AG09309 (cell line): Measurements from ENCODE around the gene RCCD1.

Experiments
- DNase-seq: peaks from one replicate; pipeline ENCODE4 v3.0.0-alpha.2; 2010; ENCODE audit warnings: low read depth
- H3K4me3 ChIP-seq: 2 replicates; pipeline ENCODE4 v1.5.1; 2011; ENCODE audit warnings: mild to moderate bottlenecking, low read depth, low read length, moderate library complexity; ENCODE audit not compliant: control insufficient read depth
- CTCF ChIP-seq: IDR thresholded peaks from 2 replicates; pipeline ENCODE4 v1.5.1; 2011; ENCODE audit warnings: mild to moderate bottlenecking, low read depth, low read length, inconsistent platforms; ENCODE audit not compliant: insufficient read depth, control insufficient read depth; ENCODE audit errors: missing control alignments

Gene RCCD1

GRCh38 chr15:90994059-90994416 is 39.4 kb downstream of the RCCD1 start:
- DNase-seq = no peak
- TF ChIP-seq CTCF = no peak
- H3K4me3 ChIP-seq = peak overlapping the region; percentile 94

GRCh38 chr15:90994417-90995311 is 40.0 kb downstream of the RCCD1 start, which contains the start of gene PRC1:
Gene PRC1 (minus strand): TSS chr15:90994535. CDS start chr15:90994417, 118 bp downstream.
- TF ChIP-seq CTCF = no peak
- peak within 1 kb of the TSS; percentile 94 for H3K4me3 ChIP-seq
- peak; percentile 85 for DNase-seq

- no peak for TF ChIP-seq CTCF
- no peak for DNase-seq
- H3K4me3 ChIP-seq = no peak overlapping the region
These were observed 44.1 kb downstream of the RCCD1 start for GRCh38 chr15:90998737-90999136.

GRCh38 chr15:91001209-91001608 is 46.5 kb downstream of the RCCD1 start:
- no peak overlapping the region for H3K4me3 ChIP-seq
- DNase-seq = no peak
- no peak for TF ChIP-seq CTCF

GRCh38 chr15:91007266-91007665 is 52.6 kb downstream of the RCCD1 start:
- no peak for DNase-seq
- TF ChIP-seq CTCF = no peak
- no peak overlapping the region for H3K4me3 ChIP-seq
